LNCAP (cell line): ENCODE data around the gene ENOPH1.

Experiments used
- CTCF ChIP-seq: fragments of 450-650 bp; IDR thresholded peaks from 2 replicates; pipeline ENCODE4 v1.5.1; 2017; ENCODE audit warnings: mild to moderate bottlenecking

The ENOPH1 gene

GRCh38 chr4:82421796-82422560, 8.4 kb upstream of the ENOPH1 start:
- no peak for TF ChIP-seq CTCF

GRCh38 chr4:82422616-82423015, 7.8 kb upstream of the ENOPH1 start:
- no peak for TF ChIP-seq CTCF

DNA sequence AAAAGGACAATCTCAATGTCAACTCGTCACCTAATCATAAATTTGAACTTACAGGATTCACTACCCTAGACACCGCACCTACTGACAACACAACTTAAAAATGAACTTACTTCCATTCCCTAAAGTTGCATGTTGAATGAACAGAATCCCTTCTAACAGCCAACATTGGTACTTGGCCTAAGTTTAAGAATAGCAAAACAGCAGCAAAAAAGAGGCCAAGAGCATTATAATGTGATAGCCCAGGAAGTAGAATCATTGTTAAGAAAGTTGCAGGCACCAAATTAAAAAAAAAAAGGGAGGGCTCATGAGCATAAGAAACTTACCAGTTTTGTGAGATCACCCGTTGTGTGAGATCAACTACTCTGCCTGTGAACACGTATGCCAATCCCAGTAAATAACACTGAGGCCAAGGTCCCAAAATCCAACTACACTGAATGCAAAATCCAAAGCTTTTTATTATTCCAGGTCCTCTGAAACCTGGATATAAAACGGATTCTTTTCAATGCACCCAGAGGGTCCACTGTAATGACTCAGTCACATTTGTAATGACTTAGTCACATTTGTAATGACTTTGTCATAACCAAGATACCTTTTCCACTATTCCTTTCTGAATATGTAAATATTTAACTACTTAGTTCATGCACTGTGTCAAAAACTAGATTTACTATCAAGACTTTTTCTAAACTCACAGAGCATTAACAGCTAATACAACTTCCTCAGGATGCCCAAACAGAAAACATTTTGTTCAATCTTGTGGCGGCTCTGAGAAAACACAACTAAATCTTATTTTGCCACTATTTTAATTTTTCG, 6.9 kb upstream of the ENOPH1 start:
- no peak for TF ChIP-seq CTCF

- no peak for TF ChIP-seq CTCF
Measured at GRCh38 chr4:82425478-82425877, 4.9 kb upstream of the ENOPH1 start.

DNA sequence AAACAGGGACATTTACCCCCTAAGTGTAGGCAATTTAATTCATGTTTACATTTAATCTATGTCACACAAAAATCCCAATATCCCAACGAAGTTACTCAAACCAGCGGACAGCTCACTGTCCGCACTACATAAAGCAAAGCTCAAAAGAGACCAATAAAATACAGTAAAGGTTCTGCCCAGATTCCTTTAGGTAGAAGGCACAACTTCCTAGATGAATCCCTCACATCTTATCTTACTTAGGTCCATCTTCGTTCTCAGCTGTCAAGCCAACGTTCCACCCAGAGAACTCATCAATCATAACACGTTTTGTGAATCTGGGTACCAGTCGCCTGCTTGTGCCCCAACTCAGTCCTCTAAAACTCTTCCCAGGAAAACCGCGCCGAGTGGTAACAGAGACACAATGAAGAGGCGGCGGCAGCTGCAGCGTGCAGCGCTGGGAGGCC, 1.8 kb upstream of the ENOPH1 start:
- no peak for TF ChIP-seq CTCF

DNA sequence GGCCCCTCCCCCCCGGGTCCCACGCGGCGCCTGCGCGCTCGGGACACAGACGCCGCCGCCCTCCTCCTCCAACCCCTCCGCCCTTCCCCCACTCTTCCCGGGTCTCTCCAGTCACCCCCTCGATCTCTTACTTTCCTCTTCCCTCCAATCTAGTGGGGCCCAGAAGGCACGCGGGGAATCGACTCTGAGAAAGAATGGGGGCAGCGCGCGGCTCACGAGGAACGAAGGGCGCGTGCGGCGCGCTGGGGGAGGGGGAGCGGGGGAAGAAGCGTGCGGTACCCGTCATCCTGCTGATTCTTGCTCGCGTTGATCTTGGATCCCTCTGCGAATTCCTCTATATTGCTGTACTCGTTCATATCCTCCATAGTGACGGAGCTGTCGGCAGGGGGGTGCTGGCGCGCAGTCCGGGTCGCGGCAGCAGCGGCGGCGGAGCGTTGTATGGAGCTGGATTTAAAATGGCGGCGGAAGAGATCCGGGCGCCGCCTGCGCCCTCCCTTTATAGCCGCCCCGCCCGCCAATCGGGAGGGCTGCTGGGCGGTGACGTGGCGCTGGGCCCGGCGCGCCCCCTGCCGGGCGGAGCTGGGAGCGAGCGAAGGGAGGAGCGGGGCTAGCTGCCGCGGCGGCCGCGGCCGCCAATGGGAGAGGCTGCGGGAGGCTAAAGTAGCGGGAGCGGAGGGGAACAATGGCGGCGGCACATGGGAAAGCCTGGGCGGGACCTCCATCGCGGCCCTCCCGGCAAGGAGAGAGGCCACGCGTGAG, 1.2 kb upstream of the ENOPH1 start:
- peak; percentile 91 for TF ChIP-seq CTCF

DNA sequence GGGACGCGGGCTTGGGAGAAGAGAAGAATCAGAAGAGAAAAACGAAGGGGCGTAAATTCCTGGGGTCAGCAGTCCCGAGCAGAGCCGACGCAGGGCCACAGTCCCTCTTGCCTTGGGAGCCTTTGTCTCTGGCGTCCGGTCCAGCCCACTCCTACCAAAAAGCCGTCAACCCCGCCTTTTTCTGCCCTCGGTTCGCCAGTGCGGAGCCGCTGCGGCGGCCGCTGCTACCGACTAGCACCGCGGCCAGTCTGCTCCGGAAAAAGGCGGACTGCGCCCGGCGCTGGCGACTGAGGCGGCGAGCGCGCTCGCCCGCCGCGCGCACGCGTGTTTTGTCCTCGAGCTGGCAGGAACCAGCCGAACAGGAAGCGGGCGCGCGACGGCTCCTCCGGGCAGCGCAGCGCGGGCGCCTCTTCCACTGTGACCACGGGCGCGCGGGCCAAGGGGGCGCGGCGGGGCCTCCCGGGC, 630 bp upstream of the ENOPH1 start:
- TF ChIP-seq CTCF: no peak
